Motor neuron (in vitro differentiated cells): ENCODE results near the gene HYAL3. TPM values are rescaled to one million over a fixed set of nuclear protein-coding genes. Genes with fewer than 3 reads are reported as not detected.

Experiments
- ATAC-seq, 8 experiments: fragments of 200-7000 bp; cut with Tn5 transposase; replicated peaks in 6 of 8; 2 replicates each; pipeline ENCODE4 v1.8.0; 2021; ENCODE audit warnings: mild to moderate bottlenecking in 8 of 8, moderate library complexity in 8 of 8
- H3K27ac ChIP-seq, 2 donors: fragments of 250-450 bp; sonication (Bioruptor Pico); 2 replicates each; pipeline ENCODE4 v1.9.0; 2021; ENCODE audit warnings: antibody characterized with exemption in 2 of 2, mild to moderate bottlenecking in 2 of 2, moderate library complexity in 1 of 2
- H3K4me1 ChIP-seq, 2 donors: fragments of 250-450 bp; sonication (Bioruptor Pico); replicated peaks in 1 of 2; 2 replicates each; pipeline ENCODE4 v1.6.1; 2021; ENCODE audit warnings: antibody characterized with exemption in 2 of 2, mild to moderate bottlenecking in 2 of 2, moderate library complexity in 1 of 2
- H3K4me3 ChIP-seq, 5 donors: fragments of 250-450 bp; sonication (Bioruptor Pico); 2 replicates each; pipeline ENCODE4 v1.9.0; 2021; ENCODE audit warnings: antibody characterized with exemption in 5 of 5, mild to moderate bottlenecking in 5 of 5, moderate library complexity in 4 of 5
- WGBS, 10 experiments: fragments of 450-650 bp; shearing (Covaris generic); methylation state at CpG; one replicate each; pipeline ENCODE4 v1.0.0; 2022; 5-methylcytosine and 5-hydroxymethylcytosine counted together
- in situ Hi-C, 9 experiments: fragments of 400-800 bp; cut with MboI; loops; one replicate each; pipeline ENCODE4 v1.15.0; 2021; ENCODE audit warnings: low sequenced_read_pairs in 9 of 9, low pct_unique_long_range_greater_than_20kb in 2 of 9; ENCODE audit not compliant: unreplicated experiment in 9 of 9
- total RNA-seq, 8 experiments: library from RNA; unstranded; fragments of 300-600 nt; gene quantifications; 2 replicates each; pipeline versions ENCODE4 v1.2.3 to v1.2.4, GENCODE V29; 2022

HYAL3 gene
- total RNA-seq, 8 experiments from 2014 or later = 2.0 to 4.7 (median 3.1) TPM

DNA sequence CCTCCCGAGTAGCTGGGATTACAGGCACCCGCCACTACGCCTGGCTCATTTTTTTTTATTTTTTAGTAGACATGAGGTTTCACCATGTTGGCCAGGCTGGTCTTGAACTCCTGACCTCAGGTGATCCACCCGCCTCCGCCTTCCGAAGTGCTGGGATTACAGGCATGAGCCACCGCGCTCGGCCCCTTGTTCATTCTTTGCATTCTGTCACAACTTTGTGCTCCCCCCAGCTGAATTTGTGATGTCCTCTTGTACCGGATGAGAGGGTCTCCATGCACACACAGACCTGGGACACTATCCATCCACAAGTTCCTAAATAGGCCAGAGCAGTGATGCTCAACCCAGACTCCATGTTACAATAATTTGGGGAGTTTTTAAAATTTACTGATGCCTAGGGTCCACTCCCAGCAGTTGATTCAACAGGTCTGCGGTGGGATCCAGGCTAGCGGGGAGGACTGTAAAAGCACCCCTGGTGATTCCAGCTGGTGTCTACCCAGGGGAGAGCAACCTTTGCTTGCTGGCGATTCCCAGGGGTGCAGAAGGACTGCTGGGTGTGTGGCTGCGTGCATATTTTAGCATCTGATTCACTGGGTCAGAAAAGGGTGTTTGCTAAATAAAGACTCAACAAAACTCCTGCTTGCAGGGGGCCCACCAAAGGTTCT, 40.4 kb upstream of the HYAL3 start:
- Histone ChIP-seq H3K27ac (no peak overlapping the region), H3K4me3 (no peak overlapping the region), H3K4me1 (peaks cover 21 to 23% of the 10 kb centered on the region in 2 donors)
- no peak for ATAC-seq
- WGBS, 10 experiments = 59 to 98% (median 87%) methylated on average over 3 to 10 of the region's 14 CpGs; no CpG with 5 or more reads in 3 of the 10 experiments
- in situ Hi-C loops = loop anchor here in 3 of 9 experiments (10.0 kb wide), 2 partner anchors 205 to 215 kb away; no protein-coding TSS in a partner anchor

DNA sequence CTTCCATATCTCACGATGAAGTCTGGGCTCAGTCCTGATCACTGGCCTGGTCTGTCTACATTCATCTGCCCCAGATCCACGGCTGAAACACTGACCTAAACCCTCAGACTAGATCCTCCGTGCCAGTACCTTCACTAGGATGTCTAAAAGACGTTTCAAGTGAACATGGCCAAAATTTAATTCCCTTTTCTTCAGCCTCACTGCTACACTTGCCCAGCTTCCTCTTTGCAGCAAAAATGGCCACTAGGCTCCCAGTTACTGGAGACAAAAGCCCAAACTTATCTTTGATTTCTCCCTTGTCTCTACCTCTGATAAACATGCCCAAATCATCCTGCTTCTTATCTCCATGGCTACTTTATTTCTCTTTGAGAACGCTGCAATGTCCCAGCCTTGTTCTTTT, 39.8 kb upstream of the HYAL3 start:
- 0 to 100% (median 83%) methylated on average over 2 to 5 of the region's 5 CpGs for WGBS, 10 experiments
- ATAC-seq = no peak
- Histone ChIP-seq H3K4me1 (peaks cover 21 to 23% of the 10 kb centered on the region in 2 donors), H3K27ac (no peak overlapping the region), H3K4me3 (no peak overlapping the region)
- in situ Hi-C loops = no loop called here

DNA sequence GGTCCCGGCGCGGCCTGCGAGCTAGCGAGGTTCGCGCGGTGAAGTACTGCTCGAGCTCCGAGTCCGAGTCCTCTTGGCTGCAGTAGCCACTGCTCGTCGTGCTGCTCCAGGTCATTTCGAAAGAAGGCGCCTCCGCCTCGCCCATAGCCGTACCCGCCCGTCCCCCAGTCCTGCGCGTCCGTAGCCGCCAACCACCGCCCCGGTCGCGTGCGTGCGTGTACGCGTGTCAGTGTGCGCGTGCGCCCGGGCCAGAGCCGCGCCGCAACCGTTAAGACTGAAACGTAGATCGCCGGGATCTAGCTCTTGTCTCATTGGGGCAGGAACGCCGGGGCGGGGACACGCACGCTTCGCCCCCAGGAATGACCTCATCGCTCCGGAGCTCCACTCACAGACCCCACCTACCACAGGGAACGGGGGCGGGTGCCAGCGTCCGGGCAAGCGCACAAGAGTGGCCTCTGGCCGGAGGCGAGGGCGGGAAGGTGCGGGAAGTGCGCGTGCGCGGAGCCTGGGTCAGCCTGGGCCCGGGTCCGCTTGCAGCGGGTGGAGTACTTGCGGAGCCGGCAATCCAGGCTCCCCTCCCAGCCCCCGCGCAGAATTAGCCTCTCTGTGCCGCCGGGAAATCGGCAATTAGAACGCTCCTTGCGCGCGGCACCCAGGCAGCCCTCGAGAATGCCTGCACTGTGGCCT, 38.1 kb upstream of the HYAL3 start:
- in situ Hi-C loops = no loop called here
- peak; percentile 73 to 90 (median 86) for ATAC-seq
- WGBS, 10 experiments = 0 to 4% (median 0%) methylated on average over 1 to 10 of the region's 79 CpGs; no CpG with 5 or more reads in 6 of the 10 experiments
- H3K27ac ChIP-seq = peak overlapping the region; percentile 90 to 94
- H3K4me1 ChIP-seq = peaks cover 21 to 23% of the 10 kb centered on the region in 2 donors
- H3K4me3 ChIP-seq = peak overlapping the region; percentile 54 to 80 (median 61)

DNA sequence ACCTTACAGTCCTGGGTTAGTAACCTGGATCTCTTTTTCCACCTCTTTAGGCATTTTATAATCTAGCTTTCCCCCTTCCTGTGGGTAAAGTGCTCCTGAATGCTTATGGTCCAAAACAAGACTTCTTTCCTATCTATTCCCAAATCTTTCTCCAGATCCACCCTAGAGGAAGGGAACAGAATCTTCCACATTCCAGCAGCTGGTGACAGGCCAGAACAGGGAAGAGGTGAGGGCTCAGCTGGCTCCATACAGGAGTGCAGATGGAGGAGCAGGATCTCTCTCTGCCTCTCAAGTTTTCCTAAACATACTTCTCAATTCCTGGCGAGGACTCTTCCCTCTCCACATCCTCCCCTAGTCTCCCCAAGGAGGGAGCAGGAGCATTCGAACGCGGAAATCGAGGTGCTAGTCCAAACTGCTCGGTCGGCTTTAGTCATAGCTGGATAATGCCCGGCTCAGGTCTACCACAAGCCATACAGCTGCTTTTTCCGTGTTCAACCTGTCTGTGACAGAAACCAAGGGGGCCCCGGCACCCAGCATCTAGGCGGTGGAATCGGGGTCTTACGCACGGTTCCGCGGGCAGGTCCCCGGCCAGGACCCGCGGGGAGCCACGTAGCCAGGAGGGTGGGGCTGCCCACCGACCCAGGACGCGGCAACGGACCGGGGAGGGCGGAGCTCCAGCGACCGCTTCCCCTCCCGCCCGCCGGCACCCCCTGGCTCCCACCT, 37.4 kb upstream of the HYAL3 start:
- WGBS, 10 experiments = 0 to 4% (median 0%) methylated on average over 1 to 11 of the region's 31 CpGs; no CpG with 5 or more reads in 4 of the 10 experiments
- Histone ChIP-seq H3K4me1 (peaks cover 21 to 23% of the 10 kb centered on the region in 2 donors), H3K27ac (peak overlapping the region; percentile 90 to 94), H3K4me3 (peak overlapping the region; percentile 54 to 80 (median 61))
- ATAC-seq = peak in 3 of 8 experiments; percentile 1 to 47 (median 47)
- in situ Hi-C loops = no loop called here

DNA sequence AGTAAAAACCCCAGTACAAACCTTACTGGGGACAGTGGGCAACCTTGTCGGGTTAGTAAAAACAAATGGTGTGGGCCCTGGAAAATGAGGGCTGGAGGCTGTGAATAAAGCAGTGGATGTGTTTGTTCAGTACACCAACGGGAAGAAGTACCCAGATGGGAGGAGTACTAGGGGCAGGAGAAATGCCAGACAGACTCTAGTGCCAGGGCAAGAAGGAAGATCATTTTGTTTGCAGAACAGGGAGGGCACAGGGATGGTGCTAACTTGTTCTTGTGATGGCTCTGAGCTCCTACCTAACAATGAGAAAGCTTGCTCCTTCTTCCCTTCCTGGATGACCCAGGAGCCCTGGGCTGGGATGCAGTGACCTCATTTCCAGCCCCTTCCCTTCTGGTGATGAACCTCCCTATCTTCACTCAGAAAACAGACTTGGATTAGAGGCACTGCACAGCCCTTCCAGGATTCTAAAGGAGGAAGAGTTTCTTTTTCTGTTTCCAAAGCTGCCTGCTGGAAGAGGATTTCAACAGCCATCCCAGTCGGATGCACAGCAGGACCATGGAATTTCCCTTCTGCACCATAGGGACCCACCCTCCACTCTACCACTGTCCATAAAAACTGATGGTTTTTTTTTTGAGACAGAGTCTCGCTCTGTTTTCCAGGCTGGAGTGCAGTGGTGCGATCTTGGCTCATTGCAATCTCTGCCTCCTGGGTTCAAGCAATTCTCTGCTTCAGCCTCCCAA, 35.3 kb upstream of the HYAL3 start:
- H3K27ac ChIP-seq = no peak overlapping the region

DNA sequence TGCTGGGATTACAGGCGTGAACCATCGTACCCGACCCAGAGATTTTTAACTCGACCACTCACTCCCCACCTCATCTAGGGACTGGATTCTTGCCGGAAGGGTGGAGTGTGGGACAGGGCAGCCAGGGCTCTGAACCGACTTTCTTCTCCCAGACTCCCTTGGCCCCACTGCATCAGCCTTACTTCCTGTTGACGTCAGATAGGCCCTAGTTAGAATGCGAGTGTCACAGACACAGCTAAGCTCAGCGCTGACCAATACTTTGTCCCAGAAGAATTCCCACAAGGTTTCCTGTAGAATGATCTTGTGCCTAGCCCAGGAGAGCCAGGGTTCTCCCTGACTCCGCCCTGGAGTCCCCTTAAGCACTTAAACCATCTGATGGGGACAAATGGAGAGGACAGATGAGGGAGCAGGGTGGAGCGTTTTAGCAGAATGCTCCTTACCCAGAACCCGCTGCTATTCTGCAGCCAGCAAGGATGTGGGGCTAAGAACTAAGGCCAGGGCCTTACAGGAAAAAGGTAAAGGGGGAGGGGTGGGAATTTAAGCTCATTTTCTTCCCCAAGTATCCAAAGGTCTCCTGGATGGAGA, 34.6 kb upstream of the HYAL3 start:
- no peak overlapping the region for H3K27ac ChIP-seq
- WGBS, 10 experiments = 27 to 94% (median 60%) methylated on average over 1 to 9 of the region's 12 CpGs; no CpG with 5 or more reads in 3 of the 10 experiments
- in situ Hi-C loops = no loop called here
- no peak overlapping the region for H3K4me3 ChIP-seq
- ATAC-seq = peak in 2 of 8 experiments; percentile 1 to 11
- H3K4me1 ChIP-seq = peaks cover 18 to 20% of the 10 kb centered on the region in 2 donors

More for the DNA sequence above, 35.3 kb upstream of the HYAL3 start:
- ATAC-seq = no peak
- no peak overlapping the region for H3K4me3 ChIP-seq
- 52 to 100% (median 83%) methylated on average over 1 to 4 of the region's 5 CpGs; no CpG with 5 or more reads in 1 of the 10 experiments for WGBS, 10 experiments
- peaks cover 18 to 20% of the 10 kb centered on the region in 2 donors for H3K4me1 ChIP-seq
- in situ Hi-C loops = no loop called here

DNA sequence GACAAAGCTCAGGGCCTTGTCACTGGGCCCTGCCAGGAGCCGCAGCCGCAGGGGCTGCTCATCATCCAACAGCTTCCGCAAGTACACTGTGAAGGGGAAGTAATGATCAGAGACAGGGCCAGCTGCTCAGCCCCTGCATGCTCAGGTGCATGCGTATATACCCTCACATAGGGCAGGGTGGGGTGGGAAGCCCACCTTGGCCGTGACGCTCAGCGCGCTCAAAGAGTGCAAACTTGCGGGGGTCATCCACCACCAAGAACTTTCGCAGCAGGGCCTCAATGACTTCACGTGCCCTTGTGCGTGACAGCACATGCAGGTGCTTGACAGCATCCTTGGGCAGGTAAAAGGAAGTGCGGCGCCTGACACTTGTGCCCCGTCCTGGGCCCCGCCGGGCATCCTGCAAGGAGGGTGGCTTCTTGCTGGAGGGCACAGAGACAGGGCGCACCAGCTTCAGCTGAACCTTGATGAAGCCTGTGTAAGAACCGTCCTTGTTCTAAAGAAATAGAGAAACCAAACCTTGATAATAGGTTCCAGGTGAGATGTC, 32.2 kb upstream of the HYAL3 start:
- Histone ChIP-seq H3K4me1 (peaks cover 15 to 21% of the 10 kb centered on the region in 2 donors), H3K4me3 (no peak overlapping the region), H3K27ac (no peak overlapping the region)
- in situ Hi-C loops = no loop called here
- no peak for ATAC-seq
- 85 to 100% (median 100%) methylated on average over 1 to 8 of the region's 19 CpGs; no CpG with 5 or more reads in 4 of the 10 experiments for WGBS, 10 experiments

DNA sequence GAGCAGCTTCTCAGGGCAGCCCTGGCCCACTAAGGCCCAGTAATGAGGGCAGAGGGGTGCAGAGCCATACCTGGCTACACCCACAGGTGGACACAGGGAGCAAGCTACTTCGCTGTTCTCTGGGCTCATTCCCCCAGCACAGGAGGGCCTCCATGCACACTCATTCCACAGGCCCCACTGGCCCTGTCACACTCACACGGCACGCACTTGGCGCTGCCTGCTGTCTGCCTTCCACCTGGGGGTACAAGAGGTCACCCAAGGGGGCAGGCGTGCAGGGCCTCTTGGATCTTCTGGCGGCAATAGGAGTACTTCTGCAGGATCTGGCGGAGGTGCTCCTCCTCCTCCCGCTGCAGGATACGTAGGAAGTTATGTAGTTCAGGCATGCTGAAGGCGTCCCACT, 31.1 kb upstream of the HYAL3 start:
- ATAC-seq = no peak
- 60 to 100% (median 96%) methylated on average over 1 to 4 of the region's 10 CpGs; no CpG with 5 or more reads in 4 of the 10 experiments for WGBS, 10 experiments
- in situ Hi-C loops = no loop called here
- H3K4me1 ChIP-seq = peaks cover 7 to 12% of the 10 kb centered on the region in 2 donors
- H3K27ac ChIP-seq = no peak overlapping the region
- H3K4me3 ChIP-seq = no peak overlapping the region

DNA sequence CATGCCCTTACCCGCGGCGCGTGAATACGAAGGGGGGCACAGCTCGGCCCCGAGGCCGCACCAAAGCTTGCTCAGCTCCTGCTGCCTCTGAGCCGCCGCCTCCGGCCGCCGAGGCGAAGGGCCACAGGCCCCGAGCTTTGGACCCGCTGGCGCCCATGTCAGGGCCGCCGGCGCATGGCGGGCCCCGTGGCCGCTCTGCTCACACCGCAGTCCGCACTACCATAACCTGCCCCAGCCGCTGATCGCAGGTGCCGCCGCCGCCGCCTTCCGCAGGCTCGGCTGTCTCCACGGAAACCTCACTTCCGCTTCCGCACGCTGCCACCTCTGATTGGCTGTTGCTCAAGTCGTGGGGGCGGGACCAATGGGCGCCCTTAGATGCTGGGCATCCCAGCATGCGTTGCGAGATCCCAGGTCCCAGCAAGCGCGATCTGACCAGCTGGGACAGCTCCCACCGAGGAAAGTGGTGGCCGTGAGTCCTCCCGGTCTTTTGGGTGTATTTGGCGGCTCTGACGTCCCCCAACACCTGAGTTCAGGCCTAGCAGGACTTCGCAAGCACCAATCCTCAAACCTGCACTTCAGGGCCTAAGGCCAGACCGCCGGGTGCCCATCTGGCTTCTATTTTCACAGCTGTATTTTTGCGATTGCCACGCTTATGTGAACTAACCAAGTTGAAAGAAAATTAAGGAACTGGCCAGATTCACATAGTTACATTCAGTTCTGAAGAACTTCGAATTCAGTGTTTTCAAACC, 28.9 kb upstream of the HYAL3 start, which contains the start of gene TUSC2:
TSS of gene TUSC2 (minus strand) at position 281 of the 749 bp plus-strand sequence. CDS start at position 157, 124 bp downstream.
- in situ Hi-C loops = no loop called here
- WGBS, 10 experiments = 0 to 44% (median 12%) methylated on average over 1 to 17 of the region's 55 CpGs; no CpG with 5 or more reads in 2 of the 10 experiments
- ATAC-seq = peak; percentile 86 to 94 (median 88)
- Histone ChIP-seq H3K4me3 (peak within 1 kb of the TSS; percentile 87 to 97 (median 92)), H3K27ac (peak within 1 kb of the TSS; percentile 72 to 87), H3K4me1 (peaks cover 7 to 12% of the 10 kb centered on the region in 2 donors)

DNA sequence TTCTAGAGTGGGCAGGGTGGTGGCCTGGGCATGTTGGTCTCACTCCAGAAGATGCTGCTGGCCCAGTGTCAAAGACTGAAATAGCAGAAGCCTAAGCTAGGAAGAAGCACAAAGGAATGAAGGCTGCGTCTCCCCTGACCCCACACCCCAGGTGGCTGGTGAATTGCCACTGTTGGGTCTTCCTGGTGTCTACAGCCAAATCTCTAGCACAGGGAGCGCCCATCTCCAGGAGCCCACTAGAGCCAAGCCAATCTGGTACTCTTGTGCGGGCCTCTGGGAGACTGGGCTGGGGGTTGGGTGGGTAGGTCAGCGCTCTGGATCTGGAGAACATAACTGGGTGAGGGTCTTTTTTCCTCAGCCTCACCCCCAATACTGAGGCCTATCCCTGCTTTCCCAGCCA, 27.9 kb upstream of the HYAL3 start:
- 0 to 83% (median 80%) methylated on average over 1 of the region's 4 CpGs; no CpG with 5 or more reads in 7 of the 10 experiments for WGBS, 10 experiments
- ATAC-seq = no peak
- Histone ChIP-seq H3K4me3 (peak overlapping the region; percentile 87 to 97 (median 92)), H3K27ac (peak overlapping the region in 1 of 2 donors; percentile 72), H3K4me1 (peaks cover 12 to 20% of the 10 kb centered on the region in 2 donors)
- in situ Hi-C loops = no loop called here

DNA sequence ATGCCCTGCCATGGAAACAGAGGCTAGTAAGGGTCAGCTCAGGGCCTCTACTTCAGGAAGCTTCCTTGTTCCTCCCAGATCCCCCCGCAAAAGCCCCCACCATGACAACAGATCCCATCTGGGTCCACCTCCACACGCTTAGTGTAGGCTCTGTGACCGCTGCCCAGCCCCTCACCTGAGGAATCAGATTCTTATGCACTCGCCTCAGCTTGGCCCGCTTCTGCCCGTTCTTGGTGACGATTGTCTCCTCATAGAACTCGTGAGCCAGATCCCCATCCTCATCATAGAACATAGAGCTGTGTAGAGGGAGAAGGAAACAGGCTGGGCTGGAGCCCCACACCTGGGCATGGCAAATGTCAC, 27.0 kb upstream of the HYAL3 start:
- in situ Hi-C loops = no loop called here
- WGBS, 10 experiments = 85 to 100% (median 90%) methylated on average over 3 to 5 of the region's 8 CpGs; no CpG with 5 or more reads in 7 of the 10 experiments
- no peak overlapping the region for H3K4me3 ChIP-seq
- ATAC-seq = no peak
- H3K27ac ChIP-seq = no peak overlapping the region
- peaks cover 16 to 24% of the 10 kb centered on the region in 2 donors for H3K4me1 ChIP-seq
